IPS-18c (cell line): Measurements from ENCODE around the gene MARK4.

Experiments used
- H3K4me3 ChIP-seq: 2 replicates; pipeline ENCODE4 v1.7.0; 2013; ENCODE audit warnings: low read depth, mild to moderate bottlenecking, low read length, moderate library complexity; ENCODE audit not compliant: insufficient read depth
- H3K9me3 ChIP-seq: one replicate; pipeline ENCODE4 v1.6.1; 2013; ENCODE audit warnings: mild to moderate bottlenecking, low read length, moderate library complexity; ENCODE audit not compliant: control insufficient read depth, insufficient read depth

Gene MARK4

DNA sequence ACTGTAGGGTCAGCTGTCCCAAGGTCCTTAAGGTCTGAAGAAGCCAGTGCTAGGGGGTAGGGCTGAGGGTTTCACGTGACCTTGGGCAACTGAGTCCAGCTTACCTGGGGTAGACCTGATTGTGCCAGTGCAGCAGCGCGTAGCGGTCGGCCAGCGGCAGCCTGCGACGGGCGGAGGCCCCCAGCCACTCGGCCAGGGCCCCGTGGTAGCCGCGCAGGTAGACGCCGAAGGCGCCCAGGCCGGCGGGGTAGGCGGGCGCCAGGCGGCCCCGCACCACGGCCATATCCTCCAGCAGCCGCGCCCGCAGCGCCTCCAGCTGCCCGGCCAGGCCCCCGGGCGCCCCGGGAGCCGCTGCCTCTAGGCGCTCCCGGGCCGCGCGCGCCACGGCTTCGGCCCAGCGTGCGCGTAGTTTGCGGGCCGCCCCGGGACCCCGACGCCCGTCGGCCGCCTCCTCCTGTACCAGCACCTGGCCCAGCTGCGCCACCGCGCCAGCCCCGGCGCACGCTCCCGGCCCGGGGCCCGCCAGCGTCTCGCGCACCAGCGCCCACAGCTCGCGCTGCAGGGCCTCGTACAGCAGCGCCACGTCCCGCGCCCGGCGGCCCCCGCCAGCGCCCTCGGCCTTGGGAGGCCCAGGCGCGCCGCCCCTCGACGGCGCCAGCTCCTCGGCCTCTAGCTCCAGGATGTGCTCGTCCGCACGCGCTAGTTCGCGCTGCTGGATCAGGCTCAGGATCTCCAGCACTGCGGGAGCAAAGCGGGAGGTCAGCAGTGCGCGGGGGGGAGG lies 16.8 kb upstream of the MARK4 start:
- Histone ChIP-seq H3K9me3 (no peaks in the 10 kb centered on the region), H3K4me3 (peak overlapping the region; percentile 24)

DNA sequence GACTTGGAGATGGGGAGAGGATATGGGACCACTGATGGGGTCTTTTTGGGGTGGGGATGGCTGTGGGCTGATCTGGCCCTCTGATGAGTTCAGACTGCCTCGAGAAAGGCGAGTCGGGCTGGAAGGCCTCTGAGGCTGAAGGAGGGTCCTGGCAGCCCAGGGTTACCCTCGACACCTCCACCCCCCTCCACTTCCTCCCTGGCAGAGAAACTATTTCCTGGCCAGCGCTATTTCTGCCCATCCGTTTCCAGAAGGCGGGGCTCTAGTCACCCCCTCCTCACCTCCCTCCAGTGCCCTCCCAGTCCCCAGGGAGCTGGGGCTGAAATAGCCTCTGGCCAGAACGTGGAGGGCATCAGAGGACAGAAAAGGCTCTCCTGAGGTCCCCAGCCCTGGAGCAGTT lies 15.6 kb upstream of the MARK4 start:
- no peak overlapping the region for H3K4me3 ChIP-seq
- H3K9me3 ChIP-seq, result no peaks in the 10 kb centered on the region

DNA sequence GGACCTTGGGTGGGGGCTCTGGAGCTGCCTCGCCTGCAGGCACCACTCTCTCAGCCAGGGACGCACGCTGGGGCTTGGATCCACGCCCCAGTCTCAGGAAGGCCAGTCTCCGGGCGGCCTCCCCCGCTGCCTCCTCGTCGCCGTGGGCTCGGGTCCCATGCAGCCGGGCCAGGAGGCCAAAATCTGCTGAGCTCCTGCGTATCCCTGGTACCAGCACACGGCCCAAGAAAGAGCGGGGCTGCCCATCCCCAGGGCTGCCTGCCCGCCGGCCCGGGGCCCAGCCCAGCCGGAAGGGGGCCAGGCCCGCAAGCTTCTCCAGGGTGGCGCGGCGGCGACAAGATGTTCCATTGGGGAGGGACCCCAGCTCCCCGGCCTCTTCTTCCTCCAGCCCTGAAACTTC lies 12.5 kb upstream of the MARK4 start:
- H3K9me3 ChIP-seq, result no peaks in the 10 kb centered on the region
- no peak overlapping the region for H3K4me3 ChIP-seq

DNA sequence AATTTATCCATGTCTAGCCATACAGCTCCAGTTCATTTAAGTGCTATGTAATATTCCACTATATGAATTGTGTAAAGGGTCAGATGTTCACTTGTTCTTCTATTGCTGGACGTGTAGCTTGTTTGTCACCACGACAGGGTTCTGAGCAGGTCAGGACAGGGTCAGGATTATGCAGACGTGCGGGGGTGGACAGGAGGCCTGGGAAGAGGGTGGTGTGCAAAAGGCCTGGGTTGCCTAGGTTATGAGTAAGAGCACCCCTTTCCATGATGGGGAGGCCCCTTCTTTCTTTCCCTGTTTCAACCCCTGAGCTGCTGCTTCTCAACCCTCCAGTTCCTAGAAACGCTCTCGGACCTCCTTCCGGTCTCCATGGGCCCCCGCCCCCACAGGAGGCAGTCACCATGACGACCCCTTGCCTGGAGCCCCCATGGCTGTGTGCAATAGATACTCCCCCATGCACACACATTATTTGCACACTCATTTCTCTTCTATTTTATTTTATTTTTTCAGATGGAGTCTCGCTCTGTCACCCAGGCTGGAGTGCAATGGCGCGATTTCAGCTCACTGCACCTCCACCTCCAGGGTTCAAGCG lies 7.8 kb upstream of the MARK4 start:
- Histone ChIP-seq H3K9me3 (no peaks in the 10 kb centered on the region), H3K4me3 (no peak overlapping the region)

DNA sequence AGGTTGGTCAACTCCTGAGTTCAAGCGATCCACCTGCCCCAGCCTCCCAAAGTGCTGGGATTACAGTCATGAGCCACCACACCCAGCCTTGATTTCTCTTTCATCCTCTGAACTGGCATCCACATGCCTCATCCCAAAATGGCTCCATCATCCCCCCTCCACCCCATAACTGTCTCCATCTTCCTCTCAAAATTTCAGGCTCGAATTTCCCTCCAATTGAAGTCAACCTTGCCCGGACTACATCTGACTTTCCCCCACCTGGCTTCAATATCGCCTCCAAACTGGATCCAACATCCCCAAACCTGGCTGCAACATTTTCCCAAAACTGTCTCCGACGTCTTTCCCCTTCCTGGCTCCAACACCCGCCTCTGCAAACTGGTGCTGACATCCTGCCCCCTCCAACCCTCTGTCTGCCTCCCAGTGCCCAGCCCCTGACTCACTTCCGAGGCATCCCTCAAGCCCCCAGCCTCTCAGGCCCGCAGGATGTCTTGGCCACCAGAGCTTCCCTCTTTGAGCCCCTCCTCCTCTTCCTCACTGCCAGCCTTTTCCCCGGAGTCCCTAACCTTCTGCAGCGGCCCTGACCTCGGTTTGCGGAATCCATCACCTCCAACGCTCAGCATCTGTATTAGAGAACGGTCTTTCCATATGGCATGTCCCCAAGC lies 6.8 kb upstream of the MARK4 start:
- Histone ChIP-seq H3K9me3 (no peaks in the 10 kb centered on the region), H3K4me3 (no peak overlapping the region)

DNA sequence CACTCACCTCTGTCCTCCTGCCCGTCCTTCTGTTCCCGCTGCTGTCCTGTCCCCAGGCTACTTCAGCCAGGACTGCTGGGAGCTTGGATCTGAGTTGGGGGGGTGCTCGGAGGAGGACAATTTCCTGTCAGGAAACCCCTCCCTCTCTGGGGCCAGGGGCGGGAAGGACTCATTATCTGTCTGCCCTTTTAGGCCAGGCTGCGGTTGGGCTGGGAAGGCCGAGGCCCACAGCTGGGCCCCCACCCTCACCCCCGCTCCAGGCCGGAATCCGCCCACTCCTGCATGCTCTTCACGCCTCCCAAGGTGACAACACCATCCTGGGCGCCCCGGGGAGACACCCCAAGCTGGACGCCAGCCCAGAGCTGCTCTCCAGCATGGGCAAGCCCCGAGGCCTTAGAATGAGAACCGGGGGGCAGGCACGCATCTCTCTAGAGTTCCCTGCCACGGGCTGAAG lies 5.7 kb upstream of the MARK4 start, which contains the start of gene EXOC3L2:
Gene EXOC3L2, minus strand, starts transcription at position 74 of the 454 bp plus-strand sequence. CDS start 6,362 bp downstream, outside the sequence.
- Histone ChIP-seq H3K9me3 (peaks cover under 1% of the 10 kb centered on the region), H3K4me3 (no peak within 1 kb of the TSS)

DNA sequence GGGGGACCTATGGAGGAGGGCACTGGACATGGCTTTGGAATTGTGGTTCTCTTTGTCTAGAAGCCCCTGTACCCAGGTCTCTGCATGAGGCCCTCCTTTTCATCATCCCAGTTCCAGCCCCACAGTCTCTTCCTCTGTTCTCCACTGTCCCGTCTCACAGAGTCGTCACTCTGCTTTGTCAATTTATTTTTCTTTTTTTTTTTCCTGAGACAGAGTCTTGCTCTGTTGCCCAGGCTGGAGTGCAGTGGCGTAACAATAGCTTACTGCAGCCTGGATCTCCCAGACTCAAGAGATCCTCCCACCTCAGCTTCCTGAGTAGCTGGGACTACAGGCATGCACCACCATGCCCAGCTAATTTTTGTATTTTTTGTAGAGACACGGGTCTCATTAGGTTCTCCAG lies 5.2 kb upstream of the MARK4 start:
- H3K9me3 ChIP-seq, result peaks cover 2% of the 10 kb centered on the region
- H3K4me3 ChIP-seq, result no peak overlapping the region

DNA sequence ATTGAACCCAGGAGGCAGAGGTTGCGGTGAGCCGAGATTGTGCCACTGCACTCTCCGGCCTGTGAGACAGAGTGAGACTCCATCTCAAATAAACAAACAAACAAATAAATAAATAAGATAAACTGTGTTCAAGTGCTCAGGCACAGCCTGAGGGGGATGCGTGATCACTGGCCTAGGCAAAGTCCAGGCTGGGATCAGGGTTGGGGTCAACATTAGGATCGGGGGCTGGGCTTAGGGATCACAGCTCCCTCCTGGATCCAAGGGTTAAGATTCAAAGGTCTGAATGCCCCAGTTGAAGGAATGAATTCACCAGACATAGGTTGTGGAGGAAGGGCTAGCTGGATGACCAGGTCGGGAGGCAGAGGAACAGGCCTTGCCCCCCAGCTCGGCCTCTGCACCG lies 3.9 kb upstream of the MARK4 start:
- Histone ChIP-seq H3K4me3 (no peak overlapping the region), H3K9me3 (peaks cover 2% of the 10 kb centered on the region)

DNA sequence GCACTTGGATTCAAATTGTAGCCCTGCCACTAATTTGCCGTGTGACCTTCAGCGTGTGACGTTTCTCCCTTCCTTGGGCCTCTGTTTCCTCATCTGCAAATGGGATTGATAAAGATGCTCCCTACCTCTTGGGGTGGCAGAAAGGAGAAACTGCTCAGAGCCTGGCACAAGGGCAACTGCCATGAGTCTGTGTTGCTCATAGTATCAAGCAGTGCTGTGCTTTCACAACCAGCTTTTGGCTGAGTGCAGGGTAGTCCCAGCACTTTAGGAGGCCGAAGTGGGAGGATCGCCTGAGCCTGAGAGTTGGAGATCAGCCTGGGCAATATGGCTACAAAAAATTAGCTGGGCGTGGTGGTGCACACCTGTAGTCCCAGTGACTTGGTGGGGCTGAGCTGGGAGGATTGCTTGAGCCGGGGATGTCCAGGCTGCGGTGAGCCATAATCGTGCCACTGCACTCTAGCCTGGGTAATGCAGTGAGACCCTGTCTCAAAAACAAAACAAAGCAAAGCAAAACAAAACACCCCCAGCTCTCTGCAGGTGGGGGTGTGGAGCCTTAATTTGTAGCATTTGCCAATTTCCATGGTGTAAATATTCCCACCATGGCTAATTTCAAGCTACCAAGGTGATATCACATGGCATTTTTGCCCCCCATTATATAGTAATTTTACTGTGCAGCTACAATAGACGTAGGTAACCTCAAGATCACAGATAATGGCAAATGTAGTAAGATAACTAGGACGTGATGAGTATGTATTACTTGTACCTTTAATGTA lies 1.6 kb upstream of the MARK4 start:
- Histone ChIP-seq H3K9me3 (peaks cover 2% of the 10 kb centered on the region), H3K4me3 (no peak overlapping the region)

DNA sequence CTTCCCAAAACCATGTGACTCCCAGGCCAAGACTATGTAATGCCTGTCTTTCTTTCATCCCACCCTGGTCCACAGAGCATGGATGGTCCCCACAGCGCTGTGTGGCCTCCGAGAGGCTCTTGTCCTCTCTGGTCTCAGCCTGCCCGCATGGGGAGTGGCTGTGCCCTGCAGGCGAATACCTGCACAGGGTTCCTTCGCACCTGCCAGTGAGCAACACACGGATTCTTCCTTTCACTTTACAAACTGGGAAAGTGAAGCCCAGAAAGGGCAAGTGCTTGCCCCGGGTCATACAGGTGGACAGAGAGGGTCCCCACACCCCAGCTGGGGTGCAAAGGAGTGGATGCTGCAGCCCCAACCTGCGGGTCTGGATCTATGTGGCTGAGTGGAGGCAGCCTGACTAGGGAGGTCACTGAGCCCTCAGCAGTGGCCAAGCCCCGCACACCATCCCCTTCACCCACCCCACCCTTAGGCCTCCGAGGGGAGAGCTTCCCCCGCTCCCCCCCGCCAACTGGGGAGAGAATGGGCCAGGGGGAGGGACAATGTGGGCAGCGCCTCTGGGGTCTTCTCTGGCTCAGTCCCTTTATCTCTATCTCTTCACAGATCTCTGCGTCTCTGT lies 747 bp upstream of the MARK4 start:
- Histone ChIP-seq H3K4me3 (peak overlapping the region; percentile 64), H3K9me3 (peaks cover 2% of the 10 kb centered on the region)

DNA sequence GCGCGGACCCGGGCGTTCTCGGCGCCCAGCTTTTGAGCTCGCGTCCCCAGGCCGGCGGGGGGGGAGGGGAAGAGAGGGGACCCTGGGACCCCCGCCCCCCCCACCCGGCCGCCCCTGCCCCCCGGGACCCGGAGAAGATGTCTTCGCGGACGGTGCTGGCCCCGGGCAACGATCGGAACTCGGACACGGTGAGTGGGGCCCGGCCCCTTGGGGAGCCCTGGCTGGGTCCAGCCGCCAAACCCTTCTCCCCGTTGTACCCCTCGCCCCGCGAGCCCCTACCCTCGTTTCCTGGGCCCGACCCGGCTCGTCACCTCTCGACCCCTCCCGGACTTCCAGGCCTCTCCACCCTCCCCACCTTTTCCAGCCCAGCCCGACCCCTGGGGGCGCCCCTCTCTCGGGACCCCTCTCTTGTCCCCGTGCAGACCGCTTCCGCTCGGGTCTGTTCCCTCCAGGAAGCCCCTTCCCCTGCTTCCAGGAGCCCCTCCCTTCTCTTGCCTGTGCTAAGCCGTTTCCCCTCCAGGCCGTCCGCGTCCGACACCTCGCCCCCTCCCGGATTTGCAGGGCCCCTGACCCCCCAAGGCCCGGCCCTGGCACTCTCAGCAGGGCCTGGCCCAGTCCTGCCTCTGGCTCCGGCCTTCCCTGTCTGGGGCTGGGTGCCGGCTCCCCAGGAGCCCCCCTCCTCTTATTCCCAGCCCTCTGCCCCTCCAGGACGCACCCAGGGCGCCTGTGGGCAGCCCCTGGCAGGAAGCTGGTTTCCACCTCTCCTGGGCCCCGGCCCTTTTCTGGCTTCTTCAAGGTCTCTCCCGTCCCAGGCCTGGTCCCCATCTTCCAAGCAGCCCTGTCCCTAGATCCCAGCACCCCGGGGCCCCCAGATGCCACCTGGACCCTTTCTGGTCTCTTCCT lies 632 bp downstream of the MARK4 start:
- peak overlapping the region; percentile 71 for H3K4me3 ChIP-seq
- H3K9me3 ChIP-seq, result peaks cover 2% of the 10 kb centered on the region

DNA sequence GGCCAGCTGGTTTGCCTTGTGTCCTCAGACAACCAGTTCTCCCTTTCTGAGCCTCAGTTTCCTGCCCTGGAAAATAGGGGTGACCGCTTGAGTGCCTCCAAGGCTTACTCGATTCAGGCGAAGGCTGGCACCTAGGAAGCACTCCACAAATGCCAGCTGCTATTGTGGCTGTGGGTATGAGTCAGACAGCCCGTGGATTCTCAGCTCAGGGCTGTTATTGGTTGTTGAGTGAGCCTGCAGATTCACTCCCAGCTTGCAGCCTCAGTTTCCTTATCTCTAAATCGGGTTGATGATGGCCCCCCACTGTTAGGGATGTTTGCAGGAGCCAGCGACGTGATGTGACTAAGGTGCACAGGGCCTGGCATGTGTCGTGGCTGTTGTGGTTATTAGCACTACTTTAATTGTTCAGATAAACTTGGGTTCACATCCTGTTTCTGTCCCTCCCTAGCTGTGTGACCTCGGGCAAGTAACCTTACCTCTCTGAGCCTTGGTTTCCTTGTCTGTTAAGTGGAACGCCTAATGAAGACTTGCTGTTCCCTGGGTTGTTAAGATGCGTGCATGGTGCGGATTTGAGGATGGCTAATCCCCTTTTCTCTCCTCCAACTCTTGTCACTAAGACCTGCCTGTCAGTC lies 2.4 kb downstream of the MARK4 start:
- H3K9me3 ChIP-seq, result peaks cover 2% of the 10 kb centered on the region
- no peak overlapping the region for H3K4me3 ChIP-seq

DNA sequence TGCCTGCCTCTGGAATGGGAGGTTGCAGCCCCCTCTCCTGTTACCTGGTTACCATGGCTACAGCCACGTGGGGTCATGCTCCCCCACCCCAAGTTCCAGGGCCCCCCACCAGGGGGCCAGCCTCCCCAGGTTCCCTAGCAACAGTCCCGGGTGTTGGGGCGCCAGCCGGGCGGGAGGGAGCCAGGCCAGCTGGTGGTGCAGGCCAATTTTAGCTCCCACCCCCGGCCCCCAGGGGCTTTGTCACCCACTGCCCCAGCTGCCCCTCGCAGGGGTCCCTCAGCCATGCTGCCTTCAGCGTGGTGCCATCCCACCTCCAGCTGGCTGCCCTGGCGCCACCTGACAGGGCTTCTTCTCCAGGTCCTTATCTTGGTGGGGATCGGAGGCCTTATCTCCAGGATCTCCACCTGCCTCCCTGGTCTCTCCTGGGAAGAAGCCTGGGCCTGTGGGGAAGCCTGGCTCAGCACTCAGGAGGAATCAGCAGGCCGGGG lies 3.0 kb downstream of the MARK4 start:
- Histone ChIP-seq H3K9me3 (peaks cover 2% of the 10 kb centered on the region), H3K4me3 (no peak overlapping the region)

DNA sequence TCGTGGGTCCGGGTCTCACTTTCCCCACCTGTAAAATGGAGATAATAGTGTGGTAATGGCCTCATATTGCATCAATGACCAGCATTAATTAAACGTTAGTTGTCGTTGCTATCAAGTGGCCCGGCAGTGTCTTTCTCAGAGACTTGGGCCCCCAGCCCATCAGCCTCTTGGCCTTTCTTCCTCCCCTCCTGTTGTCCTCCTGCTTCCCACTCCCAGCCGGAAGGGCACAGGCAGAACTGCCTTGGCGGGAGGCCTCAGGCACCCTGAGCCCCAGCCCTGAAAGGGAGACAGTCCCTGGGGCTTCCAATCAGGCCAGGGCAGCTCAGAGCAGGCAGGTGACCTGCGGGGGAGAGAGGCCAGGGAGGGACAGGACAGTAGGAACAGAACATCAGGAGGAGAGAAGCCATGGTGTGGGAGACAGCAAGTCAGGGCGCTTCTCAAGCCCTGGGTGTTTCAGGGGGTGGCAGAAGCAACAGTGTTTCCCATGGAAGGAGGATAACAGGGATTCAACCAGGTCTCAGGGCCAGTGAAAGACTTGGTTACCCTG lies 4.6 kb downstream of the MARK4 start:
- no peaks in the 10 kb centered on the region for H3K9me3 ChIP-seq
- H3K4me3 ChIP-seq, result no peak overlapping the region

DNA sequence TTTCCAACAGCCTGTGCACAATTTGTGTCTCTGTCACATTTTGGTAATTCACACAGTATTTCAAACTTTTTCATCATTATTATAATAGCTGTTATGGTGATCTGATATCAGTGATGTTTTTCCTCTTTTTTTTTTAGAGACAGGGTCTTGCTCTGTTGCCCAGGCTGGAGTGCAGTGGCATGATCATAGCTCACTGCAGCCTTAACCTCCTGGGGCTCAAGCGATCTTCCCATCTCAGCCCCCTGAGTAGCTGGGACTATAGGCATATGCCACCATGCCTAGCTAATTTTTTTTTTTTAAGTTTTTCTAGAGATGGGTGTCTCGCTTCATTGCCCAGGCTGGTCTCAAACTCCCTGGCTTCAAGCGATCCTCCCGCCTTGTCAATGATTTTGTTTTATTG lies 5.8 kb downstream of the MARK4 start:
- H3K9me3 ChIP-seq, result no peaks in the 10 kb centered on the region
- no peak overlapping the region for H3K4me3 ChIP-seq
